ENCODE measurements around the gene SOST. TPM values are rescaled to one million over a fixed set of nuclear protein-coding genes. Genes with fewer than 3 reads are reported as not detected.

Gene SOST
- polyA plus RNA-seq, 5 donors = 0.04 to 0.18 TPM; not detected in 3

- DNase-seq = no peak
Measured at GRCh38 chr17:43774304-43775250, 16.0 kb upstream of the SOST start.

- DNase-seq = no peak
Measured at GRCh38 chr17:43772877-43773648, 14.5 kb upstream of the SOST start.

- no peak for DNase-seq
Measured at GRCh38 chr17:43771463-43771862, 12.9 kb upstream of the SOST start.

GRCh38 chr17:43770957-43771356 is 12.4 kb upstream of the SOST start:
- no peak for DNase-seq

- no peak for DNase-seq
Measured at GRCh38 chr17:43769859-43770258, 11.3 kb upstream of the SOST start.

GRCh38 chr17:43769426-43769825 is 10.8 kb upstream of the SOST start:
- DNase-seq = no peak

GRCh38 chr17:43768943-43769342 is 10.4 kb upstream of the SOST start:
- DNase-seq = no peak

GRCh38 chr17:43768382-43768781 is 9.8 kb upstream of the SOST start:
- no peak for DNase-seq

- DNase-seq = no peak
Measured at GRCh38 chr17:43767713-43768059, 9.1 kb upstream of the SOST start.

GRCh38 chr17:43767053-43767712 is 8.6 kb upstream of the SOST start:
- DNase-seq = no peak

- no peak for DNase-seq
Measured at GRCh38 chr17:43766413-43767052, 7.9 kb upstream of the SOST start.

- DNase-seq = peak; percentile 77 to 87
Measured at GRCh38 chr17:43760254-43760852, 1.8 kb upstream of the SOST start.

GRCh38 chr17:43759836-43760235 is 1.2 kb upstream of the SOST start:
- no peak for DNase-seq

GRCh38 chr17:43758086-43758485 is 505 bp downstream of the SOST start:
- no peak for DNase-seq

GRCh38 chr17:43757171-43757660 is 1.4 kb downstream of the SOST start:
- no peak for DNase-seq

- DNase-seq = no peak
Measured at GRCh38 chr17:43756201-43756600, 2.4 kb downstream of the SOST start.

GRCh38 chr17:43755389-43755875 is 3.2 kb downstream of the SOST start:
- DNase-seq = peak in 1 of 2 donors; percentile 38

- DNase-seq = no peak
Measured at GRCh38 chr17:43754947-43755346, 3.6 kb downstream of the SOST start.

- no peak for DNase-seq
Measured at GRCh38 chr17:43753493-43754129, 5.0 kb downstream of the SOST start.

- no peak for DNase-seq
Measured at GRCh38 chr17:43750153-43750552, 8.4 kb downstream of the SOST start.

- DNase-seq = no peak
Measured at GRCh38 chr17:43745541-43745940, 13.1 kb downstream of the SOST start.

Data from right lung (tissue), 5 donors.